ENCODE results near the gene FN1.

Gene FN1

DNA sequence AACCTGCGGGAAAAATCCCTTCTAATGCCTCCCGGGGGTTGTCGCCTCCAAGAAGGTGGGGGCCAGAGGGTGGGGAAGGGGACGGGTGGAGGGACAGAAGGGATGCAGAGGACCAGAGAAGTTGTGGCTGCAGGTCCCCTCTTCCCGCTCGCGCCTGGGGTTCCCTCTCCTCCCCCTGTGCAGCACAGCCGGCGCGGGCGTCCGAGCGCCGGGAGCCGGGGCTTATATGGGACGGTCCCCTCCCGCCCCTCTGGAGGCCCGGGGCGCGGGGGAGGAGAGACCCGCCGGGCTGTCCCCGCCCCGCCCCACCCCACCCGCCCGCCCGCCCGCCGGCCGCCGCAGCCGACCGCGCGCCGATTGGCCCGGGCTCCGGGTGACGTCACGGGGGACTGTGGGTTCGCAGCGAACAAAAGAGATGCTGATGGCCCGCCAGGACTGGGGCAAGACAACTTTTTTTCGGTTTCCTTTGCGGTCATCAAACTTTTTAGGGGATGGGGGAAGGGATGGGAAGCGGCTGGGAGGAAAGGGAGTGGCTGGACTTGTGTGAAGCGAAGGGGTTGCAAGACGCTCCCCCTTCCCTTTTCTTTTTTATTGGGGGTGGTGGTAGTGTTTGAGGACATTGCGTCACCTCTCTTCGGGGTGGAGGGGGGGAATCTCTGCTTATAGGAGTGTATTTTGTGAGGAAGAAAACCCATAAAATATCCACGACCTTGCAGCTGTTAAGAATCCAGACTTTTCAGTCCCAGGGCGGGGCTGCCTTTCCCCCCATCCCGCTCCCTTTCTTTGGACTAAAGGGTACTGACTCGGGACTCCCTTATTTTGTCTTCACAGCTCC is at the start of gene FN1:
Gene FN1, minus strand, starts transcription at position 199 of the 835 bp plus-strand sequence. CDS start 266 bp downstream, outside the sequence.
- DNase-seq = peak; percentile 61

- no peak for DNase-seq
These were observed 49.2 kb upstream of the FN1 start for GRCh38 chr2:215485032-215485431.

GRCh38 chr2:215484570-215484969 is 48.7 kb upstream of the FN1 start:
- DNase-seq = no peak

GRCh38 chr2:215483431-215483830 is 47.6 kb upstream of the FN1 start:
- DNase-seq = no peak

DNA sequence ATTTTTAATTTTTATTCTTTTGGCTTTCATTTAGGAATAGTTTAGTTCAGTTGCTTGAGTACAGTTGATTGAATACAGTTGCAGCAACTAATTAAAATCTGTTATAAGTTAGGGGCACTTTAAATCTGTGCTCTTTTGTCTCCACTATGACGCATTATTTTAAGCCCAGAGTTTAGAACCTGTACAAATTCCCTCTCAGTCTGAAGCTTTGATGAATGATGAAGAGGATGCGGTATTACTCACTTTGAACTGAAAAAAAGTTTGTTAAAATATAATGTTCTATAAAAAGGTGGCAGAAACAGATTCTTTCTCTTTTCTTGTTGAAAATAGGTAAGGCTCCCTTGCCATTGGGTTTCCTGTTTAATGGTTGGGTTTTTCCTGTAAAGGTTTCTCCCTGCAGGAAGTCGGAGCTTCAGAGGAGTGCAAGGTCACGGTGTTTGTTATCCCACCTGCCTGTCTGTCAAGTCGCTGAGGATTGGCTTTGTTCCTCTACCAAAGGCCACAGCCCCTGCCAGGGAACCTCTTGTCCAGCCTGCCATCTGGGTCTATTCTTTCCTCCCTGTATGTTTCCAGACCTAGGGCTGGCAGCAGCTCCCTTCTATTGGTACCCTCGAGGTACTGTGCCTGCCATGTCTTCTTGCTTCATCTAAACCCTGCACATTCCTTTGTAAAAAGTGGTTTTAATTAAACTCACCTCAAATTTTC is 43.8 kb upstream of the FN1 start:
- DNase-seq = no peak

DNA sequence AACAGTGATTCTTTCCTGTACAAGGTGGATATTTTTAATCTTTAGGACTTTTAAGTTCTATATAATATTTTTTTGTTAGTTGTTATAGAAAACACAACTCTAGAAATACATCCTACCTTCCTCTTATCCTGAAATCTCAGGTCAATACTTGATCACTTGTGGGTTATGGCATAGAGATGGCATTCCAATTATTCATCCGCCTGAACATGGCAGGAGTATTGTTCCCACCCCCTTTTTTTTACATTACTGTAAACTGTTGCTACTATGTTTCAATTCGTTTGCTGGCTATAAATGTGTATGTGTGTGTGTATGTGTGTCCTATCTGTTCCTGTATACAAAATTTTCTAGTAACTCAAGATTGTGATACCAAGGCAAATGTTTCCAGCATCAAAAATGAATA is 43.3 kb upstream of the FN1 start:
- DNase-seq = no peak

DNA sequence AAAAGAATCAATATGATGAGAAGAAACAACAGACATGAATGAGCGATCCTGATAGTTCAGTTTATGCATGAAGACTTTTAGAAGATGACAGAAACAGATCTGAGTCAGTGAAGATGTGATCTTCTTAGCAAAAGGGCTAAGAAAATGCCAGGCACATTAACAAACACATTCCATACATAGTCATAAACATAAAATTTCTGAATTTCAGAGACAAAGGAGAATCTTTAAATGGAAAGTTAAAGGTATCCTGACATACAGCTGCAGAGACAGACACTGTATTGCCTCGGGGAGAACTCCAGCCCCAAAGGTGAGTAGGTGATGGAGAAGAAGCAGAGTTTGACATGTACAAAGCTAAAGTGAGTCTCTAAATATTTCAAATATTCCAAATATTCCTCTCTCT is 40.6 kb upstream of the FN1 start:
- no peak for DNase-seq

DNA sequence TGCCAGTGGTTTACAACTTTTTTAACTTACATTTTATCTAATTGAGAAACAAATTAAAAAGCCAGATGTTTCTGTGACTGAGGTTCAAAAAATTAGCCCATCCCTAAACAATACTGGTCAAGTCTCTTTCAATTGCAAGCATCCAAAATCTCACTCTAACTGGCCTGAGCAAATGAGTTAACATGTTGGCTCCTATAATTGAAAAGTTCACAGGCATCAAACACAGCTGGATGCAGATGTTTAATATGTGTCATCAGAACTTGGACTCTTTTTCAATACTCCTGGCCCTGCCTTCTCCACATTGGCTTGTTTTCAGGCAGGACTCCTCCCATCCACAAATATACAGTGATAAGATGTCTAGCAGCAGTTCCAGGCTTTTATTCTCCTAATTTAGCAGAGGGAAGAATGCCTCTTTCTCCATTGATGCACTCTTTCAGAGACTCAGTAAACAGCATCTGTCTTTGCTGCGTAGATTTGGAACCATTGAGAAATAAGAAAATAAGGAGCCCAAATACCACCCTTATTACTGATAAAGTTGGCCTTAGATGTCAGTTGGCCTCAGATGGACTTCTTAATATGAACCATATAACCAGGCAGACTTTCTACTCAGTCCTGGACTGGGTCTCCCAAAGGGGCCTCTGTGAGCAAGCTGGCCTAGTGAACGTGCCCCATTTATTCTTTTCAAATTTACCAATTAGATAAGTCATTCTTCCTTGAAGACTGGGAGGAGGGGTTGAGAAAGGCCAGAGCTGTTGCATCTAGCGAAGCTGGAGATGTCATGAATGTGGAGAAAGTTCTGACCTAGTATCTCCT is 30.4 kb upstream of the FN1 start:
- no peak for DNase-seq

DNA sequence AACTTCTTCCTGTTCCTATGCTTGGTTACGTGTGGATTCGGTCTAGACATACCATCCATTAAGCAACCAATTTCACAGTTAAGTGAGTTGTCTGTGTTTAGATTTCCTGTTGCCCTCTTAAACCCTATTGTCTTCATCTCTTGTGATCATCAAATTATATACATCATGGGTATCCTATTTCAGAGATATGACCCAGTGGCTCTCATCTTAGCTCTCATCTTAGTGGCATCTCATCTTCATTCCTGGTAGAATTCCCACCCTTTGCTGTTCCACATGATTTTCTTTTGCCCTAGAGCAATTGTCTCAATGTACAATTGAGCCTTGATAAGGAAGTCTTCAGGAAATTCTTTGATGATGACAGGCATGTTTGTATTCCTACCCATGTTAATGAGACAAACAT is 29.4 kb upstream of the FN1 start:
- no peak for DNase-seq

DNA sequence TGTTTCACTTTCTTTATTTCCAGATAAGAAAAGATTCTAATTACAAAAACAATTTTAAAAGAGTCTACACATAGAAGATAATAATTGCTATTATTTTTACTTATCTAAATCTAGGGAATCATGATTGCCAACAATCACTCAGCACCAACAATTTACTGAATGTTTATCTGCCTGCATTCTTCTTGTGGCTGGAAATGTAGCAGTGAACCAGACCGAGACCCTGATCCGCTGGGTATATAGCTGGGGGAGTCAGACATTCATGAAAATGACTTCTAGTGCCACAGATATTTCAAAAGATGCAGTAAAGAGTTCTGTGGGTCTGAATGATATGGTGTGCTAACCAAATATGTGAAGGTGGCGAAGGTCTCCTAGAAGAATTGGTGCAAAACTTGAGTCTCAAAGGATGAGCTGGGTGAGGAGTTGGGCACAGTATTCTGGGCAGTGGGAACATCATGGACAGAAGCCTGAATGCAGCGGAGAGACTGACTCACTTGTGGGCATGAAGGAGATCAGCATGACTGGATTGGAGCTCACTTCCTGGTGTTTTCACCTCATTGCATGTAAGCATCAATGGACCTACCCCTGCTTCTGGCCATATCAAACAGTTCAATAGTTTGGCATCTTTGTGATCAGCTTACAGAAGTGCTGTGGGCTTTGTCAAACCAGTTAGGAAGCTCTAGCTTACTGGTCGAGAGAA is 26.1 kb upstream of the FN1 start:
- DNase-seq = no peak

GRCh38 chr2:215460682-215461382 is 25.0 kb upstream of the FN1 start:
- no peak for DNase-seq

DNA sequence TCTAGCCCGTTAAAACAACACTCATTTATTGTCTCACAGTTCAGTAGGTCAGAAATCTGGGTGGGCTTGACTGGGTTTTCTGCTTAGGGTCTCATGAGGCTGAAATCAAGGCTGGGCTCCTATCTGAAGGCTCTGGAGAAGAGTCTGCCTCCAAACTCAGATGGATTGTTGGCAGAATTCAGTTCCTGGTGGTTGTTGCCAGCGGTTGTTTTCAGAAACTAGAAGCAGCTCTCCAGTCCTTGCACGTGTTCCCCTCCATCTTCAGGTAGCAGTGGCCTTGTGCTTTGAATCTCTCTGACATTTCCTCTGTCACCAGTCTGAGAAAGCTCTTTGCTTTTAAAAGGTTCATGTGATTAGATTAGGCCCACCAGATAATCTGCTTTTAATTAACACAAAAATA is 20.1 kb upstream of the FN1 start:
- no peak for DNase-seq

DNA sequence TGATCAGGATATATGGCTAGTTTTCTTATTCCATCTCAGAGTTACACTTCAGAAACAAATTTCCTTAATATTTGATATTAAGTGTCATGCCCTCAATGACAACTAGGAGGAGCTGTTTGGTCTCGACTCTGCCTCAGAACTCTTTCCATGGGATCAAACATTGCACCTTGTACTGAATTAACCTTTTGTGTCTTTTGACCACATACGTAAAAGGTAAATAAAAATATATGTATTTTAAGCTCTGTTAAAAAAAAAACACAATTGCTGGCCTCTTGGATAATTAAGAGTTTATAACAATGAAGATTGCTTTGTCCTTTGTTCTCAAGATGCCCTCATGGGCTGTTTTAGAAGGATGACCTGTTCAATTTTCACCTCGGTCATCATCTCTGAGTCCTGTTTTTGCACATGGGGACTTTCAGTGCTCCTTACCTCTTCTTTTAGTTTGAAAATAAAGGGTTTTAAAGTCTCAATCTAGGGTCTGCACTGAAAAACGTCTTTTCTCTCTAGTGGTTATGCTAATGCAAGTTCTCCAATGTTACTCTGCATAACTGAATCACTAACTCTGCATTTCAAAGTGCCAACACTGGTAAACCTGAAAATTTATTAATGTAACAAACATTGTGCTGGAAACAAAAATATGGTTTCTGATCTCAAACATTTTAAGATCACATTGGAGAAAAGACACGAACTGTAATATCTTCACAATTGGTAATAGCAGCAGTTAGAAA is 18.8 kb upstream of the FN1 start:
- DNase-seq = no peak

DNA sequence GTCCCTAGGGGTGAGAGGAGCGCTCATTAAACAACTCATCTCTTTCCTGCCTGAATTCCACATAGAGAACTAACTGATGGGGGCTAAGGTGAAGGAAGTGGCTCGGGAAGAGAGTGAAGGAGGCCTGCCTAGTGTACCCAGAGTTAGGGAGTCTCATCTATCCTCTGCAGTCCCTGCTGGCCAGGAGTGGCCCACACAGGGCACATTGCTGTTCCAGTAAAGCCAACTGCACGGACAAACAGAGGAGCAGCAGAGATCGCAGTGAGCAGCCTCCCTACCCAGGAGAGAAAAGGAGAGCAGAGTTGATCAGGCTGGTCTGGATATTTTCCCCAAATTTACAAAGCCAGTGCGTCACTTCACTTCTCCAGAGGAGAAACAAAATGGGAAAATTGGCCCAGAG is 16.9 kb upstream of the FN1 start:
- DNase-seq = no peak

- no peak for DNase-seq
These were observed 15.3 kb upstream of the FN1 start for GRCh38 chr2:215451012-215451756.

DNA sequence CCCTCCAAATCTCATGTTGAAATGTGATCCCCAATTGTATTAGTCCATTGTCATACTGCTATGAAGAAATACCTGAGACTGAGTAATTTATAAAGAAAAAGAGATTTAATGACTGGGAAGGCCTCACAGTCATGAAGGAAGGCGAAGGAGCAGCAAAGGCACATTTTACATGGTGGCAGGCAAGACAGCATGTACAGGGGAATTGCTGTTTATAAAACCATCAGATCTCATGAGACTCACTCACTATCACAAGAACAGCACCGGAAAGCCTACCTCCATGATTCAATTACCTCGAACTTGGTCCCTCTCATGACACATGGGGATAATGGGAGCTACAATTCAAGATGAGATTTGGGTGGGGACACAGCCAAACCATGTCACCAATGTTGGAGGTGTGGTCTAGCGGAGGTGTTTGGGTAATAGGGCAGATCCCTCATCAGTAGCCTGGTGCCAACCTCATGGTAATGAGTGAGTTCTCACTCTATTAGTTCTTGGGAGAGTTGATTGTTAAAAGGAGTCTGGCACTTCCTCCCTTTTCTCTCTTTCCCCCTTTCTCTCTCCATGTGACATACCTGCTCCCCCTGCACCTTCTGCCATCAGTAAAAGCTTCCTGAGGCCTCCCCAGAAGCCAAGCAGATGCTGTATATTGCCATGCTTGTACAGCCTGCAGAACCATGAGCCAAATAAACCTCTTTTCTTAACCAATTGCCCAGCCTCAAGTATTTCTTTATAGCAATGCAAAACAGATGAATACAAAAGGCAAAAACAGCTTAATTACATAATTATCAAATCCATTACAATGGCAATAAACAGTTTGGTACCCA is 14.5 kb upstream of the FN1 start:
- DNase-seq = no peak

GRCh38 chr2:215447673-215448081 is 11.8 kb upstream of the FN1 start:
- DNase-seq = no peak

- DNase-seq = no peak
These were observed 11.2 kb upstream of the FN1 start for GRCh38 chr2:215447056-215447455.

DNA sequence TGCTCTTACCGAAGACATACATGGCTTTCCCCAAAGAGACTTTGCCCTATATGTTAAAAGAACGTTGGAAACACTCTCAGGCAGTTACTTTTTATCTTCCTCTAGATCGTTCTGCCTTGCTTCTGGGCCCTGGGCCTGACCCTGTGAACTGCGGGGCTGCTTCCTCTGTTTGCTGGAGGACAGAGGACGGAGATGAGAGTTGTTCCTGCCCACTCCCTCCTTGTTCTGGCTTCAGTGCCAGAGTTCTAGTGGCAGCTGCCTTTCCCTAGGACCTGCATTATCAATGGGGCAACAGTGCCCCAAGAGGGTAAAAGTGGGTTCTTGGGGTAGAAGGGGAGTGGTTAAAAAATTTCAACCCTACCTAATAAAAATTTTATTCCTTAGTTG is 6.5 kb upstream of the FN1 start:
- DNase-seq = no peak

Data from stimulated activated CD4-positive, alpha-beta T cell treated with anti-CD3 and anti-CD28 coated beads, Interleukin-12 subunit alpha, Interleukin-12 subunit beta, amount 100 ng/mL, for 4 hours (primary cell).